Neutrophil (primary cell): Measurements from ENCODE around the gene TMEM151A.

Experiments
- H3K27ac ChIP-seq: fragments of 200-600 bp; sonication (generic); 2 replicates; pipeline ENCODE4 v1.5.1; 2016; ENCODE audit warnings: mild to moderate bottlenecking, moderate library complexity
- H3K27me3 ChIP-seq: fragments of 200-600 bp; sonication (generic); 2 replicates; pipeline ENCODE4 v1.6.0; 2016; ENCODE audit warnings: mild to moderate bottlenecking
- H3K36me3 ChIP-seq: fragments of 200-600 bp; sonication (generic); 2 replicates; pipeline ENCODE4 v1.5.1; 2017
- H3K4me1 ChIP-seq, 2 experiments: fragments of 200-600 bp in 1 of 2; sonication (generic) in 1 of 2; 1 replicate in 1 of 2; 2 replicates in 1 of 2; pipeline versions ENCODE4 v1.5.1 to v1.6.1; 2013 to 2016; ENCODE audit warnings: low read depth in 1 of 2, low read length in 1 of 2, mild to moderate bottlenecking in 1 of 2, moderate library complexity in 1 of 2; ENCODE audit not compliant: control insufficient read depth in 1 of 2, insufficient read depth in 1 of 2
- H3K4me3 ChIP-seq, 2 experiments: fragments of 200-600 bp in 1 of 2; sonication (generic) in 1 of 2; 1 replicate in 1 of 2; 2 replicates in 1 of 2; pipeline ENCODE4 v1.5.1; 2013 to 2016; ENCODE audit warnings: low read depth in 1 of 2, low read length in 1 of 2, mild to moderate bottlenecking in 1 of 2, moderate library complexity in 1 of 2
- H3K9me3 ChIP-seq: fragments of 200-600 bp; sonication (generic); 2 replicates; pipeline ENCODE4 v1.5.1; 2016
- CTCF ChIP-seq: fragments of 200-600 bp; sonication (generic); IDR thresholded peaks from 2 replicates; pipeline ENCODE4 v1.5.1; 2016; ENCODE audit warnings: antibody characterized with exemption

Gene TMEM151A

GRCh38 chr11:66335531-66336233 is 44.0 kb downstream of the TMEM151A start:
- peak overlapping the region; percentile 8 to 25 for H3K4me3 ChIP-seq
- no peaks in the 10 kb centered on the region for H3K9me3 ChIP-seq
- TF ChIP-seq CTCF, result no peak
- peaks cover 22% of the 10 kb centered on the region in 2 experiments for H3K4me1 ChIP-seq
- peaks cover 20% of the 10 kb centered on the region for H3K27me3 ChIP-seq
- no peak overlapping the region for H3K27ac ChIP-seq
- H3K36me3 ChIP-seq, result peaks cover 44% of the 10 kb centered on the region

GRCh38 chr11:66336234-66337102 is 44.8 kb downstream of the TMEM151A start, which contains the start of gene RIN1:
Gene RIN1 (minus strand): TSS chr11:66336434. CDS start chr11:66336402, 32 bp downstream.
- Histone ChIP-seq H3K36me3 (peaks cover 52% of the 10 kb centered on the region), H3K27ac (no peak within 1 kb of the TSS), H3K9me3 (no peaks in the 10 kb centered on the region), H3K4me1 (peaks cover 22% of the 10 kb centered on the region in 2 experiments), H3K27me3 (peaks cover 20% of the 10 kb centered on the region), H3K4me3 (peak within 1 kb of the TSS; percentile 8 to 25)
- no peak for TF ChIP-seq CTCF

GRCh38 chr11:66337103-66337899 is 45.6 kb downstream of the TMEM151A start:
- TF ChIP-seq CTCF, result no peak
- H3K36me3 ChIP-seq, result peaks cover 60% of the 10 kb centered on the region
- no peak overlapping the region for H3K27ac ChIP-seq
- no peaks in the 10 kb centered on the region for H3K9me3 ChIP-seq
- no peak overlapping the region for H3K4me3 ChIP-seq
- peaks cover 22% of the 10 kb centered on the region in 2 experiments for H3K4me1 ChIP-seq
- peaks cover 20% of the 10 kb centered on the region for H3K27me3 ChIP-seq

- H3K36me3 ChIP-seq, result peaks cover 72% of the 10 kb centered on the region
- no peak for TF ChIP-seq CTCF
- no peak overlapping the region for H3K4me3 ChIP-seq
- H3K4me1 ChIP-seq, result peaks cover 22% of the 10 kb centered on the region in 2 experiments
- H3K9me3 ChIP-seq, result no peaks in the 10 kb centered on the region
- H3K27ac ChIP-seq, result no peak overlapping the region
- H3K27me3 ChIP-seq, result peaks cover 20% of the 10 kb centered on the region
These were observed 46.8 kb downstream of the TMEM151A start for GRCh38 chr11:66338276-66339161.
